ENCODE results near the gene CHD9.

- TF ChIP-seq CTCF (conservative IDR thresholded peaks at IDR 0.05; ENCODE audit: low read length) (no peak), EZH2phosphoT487 (IDR thresholded peaks at IDR 0.05; ENCODE audit: borderline replicate concordance) (no peak)
Measured at GRCh38 chr16:53105565-53105964, 50.8 kb downstream of the CHD9 start.
